T-helper 1 cell treated with Interleukin-12 subunit alpha and Interleukin-12 subunit beta and Interleukin-4 antibody, amounts not matched to agents 30 μg/mL and 1 μg/mL, for 36 hours (primary cell): ENCODE results near the gene TGM1.
"Not testable (repeated sequence)": the region's sequence is repeated elsewhere in the genome, so short reads cannot be mapped to it uniquely, and the experiment has no call there.

Experiments used
- H3K27ac Mint-ChIP-seq: one replicate; pipeline ENCODE4 v1.8.0; 2021; ENCODE audit warnings: mild to moderate bottlenecking, mixed read lengths
- H3K27me3 Mint-ChIP-seq: one replicate; pipeline ENCODE4 v1.8.0; 2021; ENCODE audit warnings: low read depth, mixed read lengths
- H3K36me3 Mint-ChIP-seq: one replicate; pipeline ENCODE4 v1.8.0; 2021; ENCODE audit warnings: low read depth, mixed read lengths
- H3K4me1 Mint-ChIP-seq: one replicate; pipeline ENCODE4 v1.8.0; 2021; ENCODE audit warnings: low read depth, mixed read lengths
- H3K4me3 Mint-ChIP-seq: one replicate; pipeline ENCODE4 v1.8.0; 2021; ENCODE audit warnings: mild to moderate bottlenecking, moderate library complexity, mixed read lengths
- H3K9me3 Mint-ChIP-seq: one replicate; pipeline ENCODE4 v1.8.0; 2021; ENCODE audit warnings: mixed read lengths

TGM1 gene

DNA sequence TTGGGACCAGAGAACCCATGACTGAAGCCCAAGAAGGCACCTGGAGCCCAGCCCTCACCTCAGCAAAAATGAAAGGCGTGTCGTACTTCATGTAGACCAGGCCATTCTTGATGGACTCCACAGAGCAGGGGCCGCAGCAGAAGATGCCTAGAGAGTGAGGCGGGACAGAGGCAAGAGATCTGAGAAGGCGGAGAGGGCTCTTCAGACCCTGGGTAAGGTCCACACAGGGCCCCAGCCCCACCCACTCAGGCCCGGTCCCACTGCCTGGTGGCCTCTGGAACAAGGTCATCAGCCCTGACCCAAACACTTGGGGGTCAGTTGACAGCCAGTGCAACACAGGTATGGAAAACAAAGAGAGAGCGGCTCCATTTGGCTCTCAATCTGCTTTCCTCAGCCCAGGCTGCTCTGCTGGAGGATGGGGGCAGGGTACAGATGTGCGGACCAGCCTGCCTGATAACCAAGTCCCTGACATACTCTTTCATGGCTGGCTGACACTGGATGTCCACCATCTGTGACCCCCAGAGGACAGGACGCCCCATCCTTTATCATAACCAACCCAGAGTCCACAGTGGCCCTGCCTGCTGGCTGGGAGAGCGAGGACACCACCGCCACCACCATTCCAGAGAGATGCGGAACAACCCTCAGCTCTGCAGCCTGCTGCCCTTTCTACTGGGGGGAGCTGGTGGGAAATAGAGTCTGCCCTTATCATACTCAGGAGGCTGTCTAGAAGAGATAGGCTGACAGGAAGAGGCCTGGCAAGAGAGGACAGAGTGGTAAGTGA, 6.9 kb downstream of the TGM1 start:
- H3K4me3 Mint-ChIP-seq: no peak overlapping the region
- no peaks in the 10 kb centered on the region for H3K27me3 Mint-ChIP-seq
- H3K36me3 Mint-ChIP-seq: peaks cover 8% of the 10 kb centered on the region
- H3K27ac Mint-ChIP-seq: no peak overlapping the region
- H3K9me3 Mint-ChIP-seq: no peaks in the 10 kb centered on the region
- H3K4me1 Mint-ChIP-seq: peaks cover 6% of the 10 kb centered on the region

DNA sequence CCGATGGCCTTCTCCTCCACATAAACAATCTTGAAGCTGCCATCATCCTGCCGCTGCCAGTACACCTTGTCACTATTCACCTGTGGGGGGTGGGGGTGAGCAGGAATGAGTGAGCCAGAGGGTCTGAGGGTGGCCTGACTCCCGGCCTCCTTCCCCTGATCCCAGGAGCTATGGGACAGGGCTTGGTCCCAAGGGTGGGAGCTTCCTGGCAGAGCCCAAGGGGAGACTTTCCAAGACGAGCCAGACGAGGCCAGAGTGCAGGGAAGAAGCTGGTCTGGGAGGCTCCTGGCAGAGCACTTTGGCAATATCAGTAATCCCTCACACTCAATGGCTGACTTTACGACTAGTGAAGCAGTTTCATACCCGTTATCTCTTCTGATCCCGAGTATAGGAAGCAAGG, 7.5 kb downstream of the TGM1 start:
- peaks cover 8% of the 10 kb centered on the region for H3K36me3 Mint-ChIP-seq
- H3K27me3 Mint-ChIP-seq: no peaks in the 10 kb centered on the region
- peaks cover 13% of the 10 kb centered on the region for H3K4me1 Mint-ChIP-seq
- H3K9me3 Mint-ChIP-seq: no peaks in the 10 kb centered on the region
- H3K27ac Mint-ChIP-seq: no peak overlapping the region
- no peak overlapping the region for H3K4me3 Mint-ChIP-seq

DNA sequence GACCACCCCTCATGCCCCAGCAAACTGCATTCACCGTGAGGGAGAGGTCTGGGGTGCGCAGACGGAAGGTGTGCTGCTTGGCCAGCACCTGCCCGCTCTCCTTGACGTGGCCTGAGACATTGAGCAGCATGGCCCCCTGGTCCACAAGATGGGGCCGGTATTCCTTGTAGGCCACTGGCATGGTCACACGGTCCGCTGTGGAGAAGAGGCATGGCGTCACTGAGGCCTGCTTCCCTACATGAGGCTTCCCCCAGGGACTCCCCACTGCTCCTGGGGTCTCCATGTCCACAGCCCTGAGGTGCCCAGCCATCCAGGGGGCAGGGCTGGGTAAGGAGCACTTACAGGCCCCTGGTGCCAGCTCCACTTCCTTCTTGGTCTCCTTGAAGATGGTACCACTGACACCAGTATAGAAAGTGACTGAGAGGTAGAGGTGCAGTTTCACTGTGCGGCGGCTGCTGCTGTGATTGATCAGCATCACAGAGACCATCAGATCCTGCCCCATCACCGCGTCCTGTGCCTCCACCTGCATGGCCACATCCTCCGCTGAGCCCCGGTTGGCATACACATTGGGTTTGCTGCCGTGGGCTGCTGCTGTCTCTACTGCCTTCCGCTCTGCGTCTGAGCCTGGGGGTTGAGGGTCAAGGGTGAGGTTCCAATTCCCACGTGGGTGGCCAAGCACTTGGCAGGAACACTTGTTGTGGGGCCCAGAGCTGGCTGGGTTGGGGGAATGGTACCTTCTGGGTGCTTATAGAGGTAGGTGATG, 8.2 kb downstream of the TGM1 start:
- Mint-ChIP-seq H3K9me3 (no peaks in the 10 kb centered on the region), H3K4me3 (no peak overlapping the region), H3K36me3 (peaks cover 12% of the 10 kb centered on the region), H3K4me1 (peaks cover 19% of the 10 kb centered on the region), H3K27me3 (no peaks in the 10 kb centered on the region), H3K27ac (no peak overlapping the region)

DNA sequence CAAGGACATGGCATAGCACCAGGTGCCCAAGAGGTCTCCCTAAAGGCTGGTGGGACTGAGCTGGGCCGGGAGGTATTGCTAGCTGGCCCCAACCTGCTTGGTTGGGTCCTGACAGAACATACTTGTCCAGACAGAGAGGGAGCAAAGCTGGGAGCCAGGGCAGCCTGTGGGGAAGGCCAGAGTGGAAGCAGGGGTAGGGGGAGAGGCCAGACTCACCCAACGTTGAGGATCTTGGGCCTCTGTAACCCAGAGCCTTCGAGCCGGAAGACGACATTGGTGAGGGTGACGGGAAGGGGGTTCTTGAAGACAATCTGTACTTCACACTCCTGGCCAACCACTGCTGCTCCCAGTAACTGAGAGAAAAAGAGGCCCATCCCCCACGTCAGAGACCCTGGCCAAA, 9.0 kb downstream of the TGM1 start:
- no peak overlapping the region for H3K27ac Mint-ChIP-seq
- H3K4me3 Mint-ChIP-seq: no peak overlapping the region
- H3K9me3 Mint-ChIP-seq: no peaks in the 10 kb centered on the region
- no peaks in the 10 kb centered on the region for H3K27me3 Mint-ChIP-seq
- H3K4me1 Mint-ChIP-seq: peaks cover 25% of the 10 kb centered on the region
- H3K36me3 Mint-ChIP-seq: peaks cover 15% of the 10 kb centered on the region

DNA sequence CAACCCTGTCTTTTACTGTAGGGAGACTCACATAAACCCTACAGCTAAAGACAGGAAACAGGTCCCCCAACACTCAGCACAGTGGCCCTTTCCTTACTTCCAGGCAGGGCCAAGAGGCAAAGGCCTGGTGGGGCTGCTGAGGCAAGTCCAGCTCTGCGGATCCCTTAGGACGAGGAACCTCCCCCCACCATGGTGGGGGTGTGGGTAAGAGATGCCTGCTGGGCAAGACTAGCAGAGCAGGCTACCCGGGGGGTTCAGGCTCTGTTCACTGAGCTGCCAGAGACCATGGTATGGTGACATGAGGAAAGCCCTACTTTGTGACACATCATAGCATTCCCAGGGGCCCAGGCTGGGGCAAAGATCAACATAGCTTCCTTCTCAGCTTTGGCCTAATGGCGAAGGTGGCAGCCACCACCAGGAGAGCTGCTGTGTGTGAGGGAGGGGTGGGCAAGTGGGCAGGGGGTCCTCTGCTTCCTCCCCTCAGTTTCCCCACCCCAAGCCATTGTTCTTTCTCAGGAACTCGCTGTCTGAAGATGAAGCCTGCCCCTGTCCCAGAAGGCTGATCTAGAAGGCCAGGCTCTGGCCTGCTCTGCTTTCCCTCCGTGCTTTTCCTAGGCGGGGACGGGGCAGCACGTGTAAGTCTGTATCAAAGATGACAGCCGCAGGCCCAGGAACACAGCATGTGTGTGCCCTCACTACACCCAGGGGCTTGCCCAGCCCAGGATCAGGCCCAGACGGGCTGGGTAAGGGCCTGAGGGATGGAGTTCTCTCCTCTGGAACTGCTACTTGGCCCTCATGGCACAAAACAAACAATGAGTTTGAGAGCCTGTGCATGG, 10.5 kb downstream of the TGM1 start:
- Mint-ChIP-seq H3K27me3 (no peaks in the 10 kb centered on the region), H3K9me3 (no peaks in the 10 kb centered on the region), H3K27ac (no peak overlapping the region), H3K36me3 (peaks cover 15% of the 10 kb centered on the region), H3K4me1 (peaks cover 30% of the 10 kb centered on the region), H3K4me3 (no peak overlapping the region)

DNA sequence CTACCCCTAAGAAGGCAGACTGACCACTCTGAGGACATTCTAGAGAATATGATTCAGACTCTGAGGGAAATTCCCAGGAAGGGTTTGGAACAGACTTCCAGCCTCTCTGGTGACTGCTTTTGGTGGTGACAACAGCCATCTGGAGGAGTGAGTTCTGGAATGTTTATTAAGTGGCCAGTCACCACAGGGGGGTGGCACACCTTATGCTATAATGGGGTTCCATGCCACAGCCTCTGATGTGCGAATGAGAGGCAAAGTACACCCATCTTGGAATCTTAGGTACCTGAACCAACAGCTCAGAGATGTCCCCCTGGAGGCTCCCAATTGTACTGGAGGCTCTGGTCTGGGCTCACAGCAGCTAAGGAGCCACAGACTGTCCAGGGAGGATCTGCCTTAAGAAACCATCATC, 11.1 kb downstream of the TGM1 start:
- Mint-ChIP-seq H3K4me1 (peaks cover 33% of the 10 kb centered on the region), H3K27ac (no peak overlapping the region), H3K36me3 (peaks cover 15% of the 10 kb centered on the region), H3K9me3 (no peaks in the 10 kb centered on the region), H3K4me3 (no peak overlapping the region), H3K27me3 (no peaks in the 10 kb centered on the region)

DNA sequence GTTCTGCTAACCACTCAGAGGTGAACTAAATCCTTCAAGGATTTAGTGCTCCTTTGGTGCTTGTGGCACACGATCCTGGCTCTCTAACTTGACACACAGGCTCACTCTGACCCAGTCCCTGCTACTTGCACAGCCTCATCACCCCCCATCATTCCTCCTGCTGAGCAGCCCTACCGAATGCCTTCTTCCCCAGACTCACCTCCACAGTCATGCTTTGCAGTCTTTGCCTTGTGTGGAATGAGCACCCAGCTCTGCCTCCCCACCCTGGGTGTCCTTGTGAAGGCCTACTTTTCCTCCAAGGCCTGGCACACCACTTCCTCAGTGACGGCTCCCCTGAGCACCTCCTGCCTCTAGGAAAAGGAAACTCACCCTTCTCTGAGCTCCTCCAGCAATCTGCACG, 12.6 kb downstream of the TGM1 start:
- H3K9me3 Mint-ChIP-seq: no peaks in the 10 kb centered on the region
- peak overlapping the region; percentile 76 for H3K27ac Mint-ChIP-seq
- H3K36me3 Mint-ChIP-seq: peaks cover 14% of the 10 kb centered on the region
- no peaks in the 10 kb centered on the region for H3K27me3 Mint-ChIP-seq
- peak overlapping the region; percentile 55 for H3K4me3 Mint-ChIP-seq
- peaks cover 36% of the 10 kb centered on the region for H3K4me1 Mint-ChIP-seq

DNA sequence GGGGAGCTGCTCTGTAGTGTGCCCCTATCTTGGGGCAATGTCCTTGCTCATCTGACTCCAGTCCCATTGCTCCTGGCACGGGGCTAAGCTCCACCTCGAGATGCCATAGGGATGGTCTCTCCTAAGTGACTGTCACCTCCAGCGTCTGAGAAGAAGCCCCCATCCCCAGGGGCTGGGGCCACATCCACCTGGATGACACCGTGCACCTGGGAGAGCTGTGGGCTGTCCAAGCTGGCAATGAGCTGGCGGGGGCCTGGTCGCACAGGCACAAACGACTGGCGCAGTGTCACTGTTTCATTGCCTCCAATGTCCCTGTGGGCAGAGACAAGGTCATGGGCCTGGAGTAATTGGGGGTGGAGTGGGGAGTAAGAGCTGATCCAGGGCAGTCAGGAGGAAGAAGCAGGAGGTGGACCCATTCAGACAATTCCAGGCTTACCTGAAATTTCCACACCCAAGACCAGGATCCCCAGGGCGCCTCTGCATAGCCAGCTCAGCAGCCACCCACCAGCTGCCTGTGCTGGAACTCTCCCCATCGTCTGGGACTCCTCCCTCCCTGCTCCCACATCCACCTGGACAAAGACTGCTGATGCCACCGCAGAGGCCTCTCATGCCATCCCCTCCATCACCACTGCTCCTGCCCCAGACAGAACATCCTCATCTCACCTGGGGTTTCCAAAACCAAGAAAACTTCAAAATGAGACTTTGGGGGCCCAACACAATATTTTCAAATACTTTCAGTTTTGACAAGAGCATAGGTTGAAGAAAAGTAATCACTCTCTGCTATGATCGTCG, 13.6 kb downstream of the TGM1 start:
- Mint-ChIP-seq H3K4me1 (peaks cover 40% of the 10 kb centered on the region), H3K27ac (peak overlapping the region; percentile 76), H3K9me3 (no peaks in the 10 kb centered on the region), H3K27me3 (no peaks in the 10 kb centered on the region), H3K36me3 (peaks cover 11% of the 10 kb centered on the region), H3K4me3 (peak overlapping the region; percentile 43)

DNA sequence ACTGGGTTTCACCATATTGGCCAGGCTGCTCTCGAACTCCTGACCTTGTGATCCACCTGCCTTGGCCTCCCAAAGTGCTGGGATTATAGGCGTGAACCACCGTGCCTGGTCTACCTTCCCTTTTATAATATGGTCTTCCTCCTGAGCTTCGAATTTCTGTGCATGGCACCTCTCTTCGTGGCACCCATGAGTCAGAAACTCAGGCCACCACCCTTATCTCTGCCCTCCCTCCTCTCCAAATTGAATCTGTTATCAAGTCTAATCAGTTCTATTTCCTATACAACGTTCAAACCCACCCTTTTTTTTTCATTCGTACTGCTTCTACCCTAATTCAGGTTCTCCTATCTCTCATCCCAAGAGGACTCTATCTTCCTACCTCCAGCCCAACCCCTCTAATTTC, 15.6 kb downstream of the TGM1 start:
- no peaks in the 10 kb centered on the region for H3K27me3 Mint-ChIP-seq
- no peaks in the 10 kb centered on the region for H3K9me3 Mint-ChIP-seq
- peaks cover 46% of the 10 kb centered on the region for H3K4me1 Mint-ChIP-seq
- H3K36me3 Mint-ChIP-seq: peaks cover 7% of the 10 kb centered on the region
- peak overlapping the region; percentile 41 for H3K4me3 Mint-ChIP-seq
- peak overlapping the region; percentile 75 for H3K27ac Mint-ChIP-seq

DNA sequence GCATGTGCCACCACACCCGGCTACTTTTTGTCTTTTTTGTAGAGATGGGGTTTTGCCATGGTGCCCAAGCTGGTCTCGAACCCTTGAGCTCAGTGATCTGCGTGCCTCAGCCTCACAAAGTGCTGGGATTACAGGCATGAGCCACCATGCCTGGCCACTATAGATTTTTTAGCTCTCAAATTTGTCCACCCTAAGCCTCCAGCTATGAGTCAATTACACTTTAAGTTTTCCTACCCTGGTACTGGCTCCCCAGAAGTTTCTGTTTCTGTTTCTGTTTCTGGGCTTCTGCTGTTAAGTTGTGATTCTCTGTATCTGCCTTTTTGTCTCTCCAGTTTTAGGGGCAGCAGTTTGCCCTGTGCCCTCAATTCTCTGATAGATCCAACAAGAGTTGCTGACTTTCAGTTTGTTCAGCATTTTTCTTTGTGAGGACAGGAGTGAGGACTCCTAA, 16.2 kb downstream of the TGM1 start:
- Mint-ChIP-seq H3K4me1 (peaks cover 48% of the 10 kb centered on the region), H3K4me3 (peak overlapping the region; percentile 64), H3K27me3 (no peaks in the 10 kb centered on the region), H3K9me3 (no peaks in the 10 kb centered on the region), H3K27ac (peak overlapping the region; percentile 91), H3K36me3 (peaks cover 10% of the 10 kb centered on the region)

DNA sequence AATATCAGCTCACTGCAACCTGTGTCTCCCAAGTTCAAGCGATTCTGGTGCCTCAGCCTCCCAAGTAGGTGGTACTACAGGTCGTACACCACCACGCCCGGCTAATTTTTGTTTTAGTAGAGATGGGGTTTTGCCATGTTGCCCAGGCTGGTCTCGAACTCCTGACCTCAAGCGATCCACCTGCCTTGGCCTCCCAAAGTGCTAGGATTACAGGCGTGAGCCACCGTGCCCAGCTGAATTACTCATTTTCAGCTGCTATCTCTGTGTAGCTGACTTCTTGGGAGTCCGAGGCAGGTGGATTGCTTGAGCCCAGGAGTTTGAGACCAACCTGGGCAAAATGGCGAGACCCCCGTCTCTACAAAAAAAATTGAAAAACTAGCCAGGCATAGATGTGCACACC, 17.6 kb downstream of the TGM1 start:
- Mint-ChIP-seq H3K27ac (peak overlapping the region; percentile 73), H3K4me1 (peaks cover 42% of the 10 kb centered on the region)

DNA sequence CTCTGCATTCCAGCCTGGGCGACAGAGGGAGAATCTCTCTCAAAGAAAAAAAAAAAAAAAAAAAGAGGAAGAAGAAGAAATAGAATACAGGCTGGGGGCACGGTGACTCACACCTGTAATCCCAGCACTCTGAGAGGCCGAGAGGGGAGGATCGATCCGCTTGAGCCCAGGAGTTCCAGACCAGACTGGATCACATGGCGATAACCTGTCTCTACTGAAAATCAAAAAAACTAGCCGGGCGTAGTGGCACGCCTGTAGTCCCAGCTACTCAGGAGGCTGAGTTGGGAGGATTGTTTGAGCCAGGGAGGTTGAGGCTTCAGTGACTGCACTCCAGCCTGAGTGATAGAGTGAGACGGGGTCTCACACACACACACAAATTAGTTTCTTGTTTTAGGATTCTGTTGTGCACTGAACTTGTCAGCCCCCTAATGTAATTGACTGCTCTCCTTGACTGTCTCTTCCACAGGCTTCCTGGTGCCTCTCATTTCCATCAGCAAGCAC, 19.6 kb downstream of the TGM1 start:
- peak overlapping the region; percentile 88 for H3K4me3 Mint-ChIP-seq
- H3K4me1 Mint-ChIP-seq: peaks cover 47% of the 10 kb centered on the region
- no peaks in the 10 kb centered on the region for H3K27me3 Mint-ChIP-seq
- H3K9me3 Mint-ChIP-seq: no peaks in the 10 kb centered on the region
- H3K36me3 Mint-ChIP-seq: peaks cover 23% of the 10 kb centered on the region
- peak overlapping the region; percentile 97 for H3K27ac Mint-ChIP-seq

More for the DNA sequence above, 17.6 kb downstream of the TGM1 start:
- H3K4me3 Mint-ChIP-seq, H3K9me3 Mint-ChIP-seq, H3K27me3 Mint-ChIP-seq: not testable (repeated sequence)
- H3K36me3 Mint-ChIP-seq: peaks cover 15% of the 10 kb centered on the region

DNA sequence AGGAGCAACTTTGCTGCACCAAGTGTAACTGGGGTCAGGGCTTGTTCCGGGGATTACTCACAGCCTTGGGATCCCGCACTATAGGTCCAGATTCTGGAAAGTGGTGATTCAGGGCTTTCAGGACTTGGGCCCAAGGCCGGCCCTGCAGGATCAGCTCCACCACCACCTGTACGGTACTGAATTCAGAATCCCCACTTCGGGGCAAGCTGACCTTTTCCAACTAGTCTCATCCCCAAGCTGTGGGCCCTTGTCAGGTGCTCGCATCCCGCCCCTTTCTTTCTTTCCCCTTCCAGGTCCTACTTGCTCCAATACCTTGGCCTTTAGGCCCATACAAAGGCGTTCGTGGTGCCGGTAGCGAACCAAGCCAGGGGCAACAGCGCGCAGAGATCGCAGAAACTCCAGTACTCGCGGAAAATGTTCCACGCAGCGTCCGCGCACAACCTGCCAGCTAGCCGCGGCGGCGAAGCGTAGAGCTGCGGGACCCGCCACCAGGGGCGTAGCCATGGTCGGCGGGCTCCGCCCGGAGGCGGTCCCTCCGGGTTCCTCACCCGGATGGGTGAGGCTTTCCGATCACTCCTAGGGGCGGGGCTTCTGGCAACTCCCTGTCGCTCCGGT, 21.0 kb downstream of the TGM1 start:
- Mint-ChIP-seq H3K9me3 (no peaks in the 10 kb centered on the region), H3K4me1 (peaks cover 46% of the 10 kb centered on the region), H3K36me3 (peaks cover 37% of the 10 kb centered on the region)

More for the DNA sequence above, 21.0 kb downstream of the TGM1 start:
- H3K27ac Mint-ChIP-seq: peak overlapping the region; percentile 97
- H3K4me3 Mint-ChIP-seq: peak overlapping the region; percentile 88
- H3K27me3 Mint-ChIP-seq: no peaks in the 10 kb centered on the region
